Neural progenitor cell (in vitro differentiated cells): ENCODE results near the gene UBXN6.

Source experiments
- CTCF ChIP-seq: fragments of 200-600 bp; sonication (generic); IDR thresholded peaks from 2 replicates; pipeline ENCODE4 v1.5.1; 2017; ENCODE audit warnings: antibody characterized with exemption, mild to moderate bottlenecking
- EZH2 ChIP-seq: fragments of 200-600 bp; sonication (generic); IDR thresholded peaks from 2 replicates; pipeline ENCODE4 v1.6.1; 2017; ENCODE audit warnings: antibody characterized with exemption, mild to moderate bottlenecking, moderate library complexity
- EZH2phosphoT487 ChIP-seq: fragments of 200-600 bp; sonication (generic); IDR thresholded peaks from 2 replicates; pipeline ENCODE4 v1.6.1; 2017; ENCODE audit warnings: antibody characterized with exemption

GRCh38 chr19:4473011-4473762 is 15.6 kb upstream of the UBXN6 start:
- TF ChIP-seq CTCF = no peak
- no peak for TF ChIP-seq EZH2
- no peak for TF ChIP-seq EZH2phosphoT487
